Inferior parietal cortex (tissue), 1 donor: ENCODE data around the gene KSR1.
A peak's percentile ranks its signal among the peaks of the same experiment; 100 is the strongest.

ENCODE experiments used
- DNase-seq: peaks from one replicate; pipeline ENCODE4 v3.0.0-alpha.2; 2016; ENCODE audit errors: extremely low spot score

The KSR1 gene

GRCh38 chr17:27569884-27570577 is 113.8 kb downstream of the KSR1 start:
- DNase-seq: no peak

GRCh38 chr17:27570578-27570914 is 114.3 kb downstream of the KSR1 start:
- DNase-seq: no peak

GRCh38 chr17:27571563-27572352 is 115.5 kb downstream of the KSR1 start:
- no peak for DNase-seq

- no peak for DNase-seq
These were observed 116.4 kb downstream of the KSR1 start for GRCh38 chr17:27572665-27573064.

- no peak for DNase-seq
These were observed 117.3 kb downstream of the KSR1 start for GRCh38 chr17:27573548-27573947.

- DNase-seq: peak; percentile 50
These were observed 117.8 kb downstream of the KSR1 start for GRCh38 chr17:27573971-27574525.

GRCh38 chr17:27575096-27575911 is 119.1 kb downstream of the KSR1 start:
- DNase-seq: no peak

GRCh38 chr17:27575912-27576252 is 119.6 kb downstream of the KSR1 start:
- no peak for DNase-seq

- no peak for DNase-seq
These were observed 120.3 kb downstream of the KSR1 start for GRCh38 chr17:27576477-27577083.

- DNase-seq: no peak
These were observed 121.0 kb downstream of the KSR1 start for GRCh38 chr17:27577121-27577761.

GRCh38 chr17:27577884-27578717 is 121.9 kb downstream of the KSR1 start:
- DNase-seq: no peak

- no peak for DNase-seq
These were observed 122.5 kb downstream of the KSR1 start for GRCh38 chr17:27578718-27579085.

GRCh38 chr17:27579304-27579703 is 123.1 kb downstream of the KSR1 start:
- DNase-seq: no peak

- DNase-seq: no peak
These were observed 123.7 kb downstream of the KSR1 start for GRCh38 chr17:27579897-27580321.

GRCh38 chr17:27581016-27581415 is 124.8 kb downstream of the KSR1 start:
- DNase-seq: no peak

GRCh38 chr17:27582696-27583095 is 126.4 kb downstream of the KSR1 start:
- DNase-seq: no peak

- DNase-seq: no peak
These were observed 129.0 kb downstream of the KSR1 start for GRCh38 chr17:27585153-27585681.

GRCh38 chr17:27585792-27586191 is 129.5 kb downstream of the KSR1 start:
- no peak for DNase-seq

GRCh38 chr17:27586203-27586721 is 130.0 kb downstream of the KSR1 start:
- no peak for DNase-seq

GRCh38 chr17:27588354-27588753 is 132.1 kb downstream of the KSR1 start:
- DNase-seq: no peak
